Right lobe of liver (tissue), 4 donors: ENCODE data around the gene FHIP1A.

Experiments
- CTCF ChIP-seq, 4 donors: fragments of 200-600 bp in 3 of 4; fragments of 450-650 bp in 1 of 4; IDR thresholded peaks; one replicate each; pipeline versions ENCODE4 v1.5.1 to v1.8.0; 2016 to 2022; ENCODE audit warnings: antibody characterized with exemption in 4 of 4, mild to moderate bottlenecking in 2 of 4
- POLR2A ChIP-seq: fragments of 450-650 bp; IDR thresholded peaks from one replicate; pipeline ENCODE4 v1.6.1; 2017; ENCODE audit warnings: antibody characterized with exemption, mild to moderate bottlenecking
- donor health status: DM: no; HTN: no; CAD: no.
- donor health status: DM: no; HTN: no; CAD: no.
- donor health status: DM: no; HTN: yes; CAD: no.

- TF ChIP-seq CTCF (IDR thresholded peaks at IDR 0.05) (no peak), POLR2A (no peak)
Observed at GRCh38 chr4:151420250-151420807, 11.4 kb downstream of the FHIP1A start.
